ENCODE results near the gene ZNRD2.

ZNRD2 gene

GRCh38 chr11:65573391-65574079, 3.3 kb downstream of the ZNRD2 start:
- DNase-seq (ENCODE audit: low spot score), result no peak

DNA sequence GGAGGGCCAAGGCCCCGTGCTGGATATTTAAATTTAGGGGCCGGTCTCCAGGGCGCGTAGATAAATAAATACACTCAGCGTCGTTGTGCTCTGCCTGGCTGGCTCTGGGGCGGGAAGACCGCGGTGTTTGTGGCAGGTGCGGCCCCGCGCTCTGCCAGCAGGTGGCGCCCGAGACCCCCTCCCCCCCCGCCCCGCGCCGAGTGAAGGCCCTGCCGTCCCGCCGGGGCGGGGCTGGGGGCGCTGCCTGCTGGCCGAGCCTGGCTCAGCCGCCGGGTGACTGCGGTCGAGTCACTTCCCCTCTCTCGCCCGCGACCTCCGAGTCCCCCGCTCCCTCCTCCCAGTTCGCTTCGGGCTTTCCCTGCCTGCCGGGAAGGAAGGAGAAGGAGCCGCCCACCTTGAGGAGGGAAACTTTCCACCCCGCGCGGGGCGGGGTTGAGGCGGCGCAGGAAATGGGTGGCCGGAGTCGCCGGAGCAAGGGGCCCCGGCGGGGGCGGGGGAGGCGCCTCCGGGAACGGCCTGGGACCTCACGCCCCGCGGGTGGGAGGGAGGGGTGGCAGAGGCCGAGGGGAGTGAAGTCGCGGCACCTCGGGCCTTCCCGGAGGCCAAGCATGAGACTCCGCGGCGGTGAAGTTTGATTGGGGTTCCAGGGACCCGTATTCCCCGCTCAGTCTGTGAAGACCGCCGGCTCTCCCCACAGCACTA, 4.0 kb downstream of the ZNRD2 start:
- peak; percentile 87 for DNase-seq (ENCODE audit: low spot score)

GRCh38 chr11:65574811-65575567, 4.7 kb downstream of the ZNRD2 start:
- DNase-seq (ENCODE audit: low spot score), result no peak

DNA sequence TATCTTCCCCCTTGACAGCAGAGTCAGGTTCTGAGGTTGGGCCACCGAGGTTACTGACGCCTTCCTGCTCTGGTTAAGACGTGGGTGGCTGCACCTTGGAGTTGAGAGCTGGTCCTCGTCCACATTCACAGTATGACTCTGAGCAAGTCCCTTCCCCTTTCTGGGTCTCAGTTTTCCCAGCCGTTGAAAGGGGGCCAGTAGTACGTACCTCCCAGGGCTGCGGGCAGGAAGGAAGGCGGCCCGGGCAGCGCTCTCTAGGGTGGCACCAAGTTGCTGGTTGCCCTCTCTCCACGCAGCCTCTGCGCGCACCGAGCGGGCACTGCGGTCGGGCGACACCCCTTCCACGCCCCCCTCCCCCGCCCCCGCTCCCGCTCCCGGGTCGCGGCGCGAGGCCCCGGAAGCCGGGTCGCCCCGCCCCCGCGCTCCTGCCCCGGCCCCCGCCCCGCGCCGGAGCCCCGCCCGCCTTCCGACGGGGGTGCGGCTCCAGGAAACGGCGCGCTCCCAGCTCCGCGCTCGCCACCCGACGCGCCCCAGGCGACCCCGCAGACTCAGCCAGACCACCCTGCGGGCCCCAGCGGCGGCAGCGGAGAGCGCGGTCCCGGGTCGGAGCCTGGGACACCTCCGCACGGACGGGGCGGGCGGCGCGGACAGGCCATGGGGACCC, 5.4 kb downstream of the ZNRD2 start, which contains the start of gene EHBP1L1:
EHBP1L1 (plus strand) TSS at position 486 of the 664 bp plus-strand sequence. CDS start 250 bp downstream, outside the sequence.
- DNase-seq (ENCODE audit: low spot score), result peak; percentile 79

- DNase-seq (ENCODE audit: low spot score), result no peak
These were observed 6.1 kb downstream of the ZNRD2 start for GRCh38 chr11:65576232-65576866.

GRCh38 chr11:65576867-65577755, 6.8 kb downstream of the ZNRD2 start:
- DNase-seq (ENCODE audit: low spot score), result no peak

DNA sequence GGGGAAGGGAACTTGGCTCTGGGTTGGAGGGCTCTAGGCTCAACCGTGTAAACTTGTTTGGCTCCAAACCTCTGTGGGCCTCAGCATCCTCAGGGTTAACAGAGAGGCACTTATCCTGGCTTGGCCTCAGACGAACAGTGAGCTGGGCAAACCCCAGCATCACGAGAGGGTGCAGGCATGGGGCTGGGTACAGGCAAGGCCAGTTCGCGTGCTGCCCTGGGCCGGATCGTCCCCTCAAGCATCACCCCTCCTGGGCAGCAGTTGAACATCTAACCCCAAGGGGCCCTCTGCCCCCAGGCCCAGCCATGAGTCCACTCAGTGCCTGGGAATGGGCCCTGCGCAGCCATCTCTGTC, 7.5 kb downstream of the ZNRD2 start:
- no peak for DNase-seq (ENCODE audit: low spot score)

DNA sequence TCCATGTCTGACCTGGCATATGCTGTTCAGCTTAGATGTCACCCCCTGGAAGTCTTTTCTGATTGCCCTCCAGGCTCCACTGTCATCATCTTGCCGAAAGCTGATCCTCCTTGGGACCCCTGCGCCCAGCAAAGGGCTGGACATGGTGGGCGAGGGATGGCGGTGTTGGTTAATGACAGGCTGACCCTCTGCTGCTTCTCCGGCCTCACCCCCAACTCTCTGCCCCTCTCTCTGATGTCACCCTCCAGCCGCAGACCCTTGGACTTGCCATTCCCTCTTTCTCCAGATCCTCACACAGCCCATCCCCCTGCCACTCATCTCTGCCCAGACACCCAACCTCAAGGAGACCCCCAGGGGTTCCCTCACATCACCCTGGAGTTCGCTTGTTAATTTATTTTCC, 7.9 kb downstream of the ZNRD2 start:
- no peak for DNase-seq (ENCODE audit: low spot score)

- no peak for DNase-seq (ENCODE audit: low spot score)
These were observed 8.4 kb downstream of the ZNRD2 start for GRCh38 chr11:65578667-65579066.

DNA sequence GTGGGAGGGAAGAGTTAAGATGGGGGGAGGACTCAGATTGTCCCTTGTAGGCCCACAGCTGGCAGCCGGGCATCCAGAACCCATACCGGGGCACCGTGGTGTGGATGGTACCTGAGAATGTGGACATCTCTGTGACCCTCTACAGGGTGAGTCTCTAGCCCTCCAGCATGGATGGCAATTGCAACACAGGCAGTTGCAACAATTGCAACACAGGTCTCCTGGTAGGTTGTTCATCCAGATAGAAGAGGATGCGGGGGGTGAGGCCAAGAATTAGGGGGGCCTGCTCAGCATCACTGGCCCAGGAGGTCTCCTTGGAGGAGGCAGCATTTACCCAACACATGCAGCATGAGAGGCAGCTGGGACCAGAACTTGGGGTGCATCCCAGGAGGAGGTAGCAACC, 9.0 kb downstream of the ZNRD2 start:
- DNase-seq (ENCODE audit: low spot score), result no peak

DNA sequence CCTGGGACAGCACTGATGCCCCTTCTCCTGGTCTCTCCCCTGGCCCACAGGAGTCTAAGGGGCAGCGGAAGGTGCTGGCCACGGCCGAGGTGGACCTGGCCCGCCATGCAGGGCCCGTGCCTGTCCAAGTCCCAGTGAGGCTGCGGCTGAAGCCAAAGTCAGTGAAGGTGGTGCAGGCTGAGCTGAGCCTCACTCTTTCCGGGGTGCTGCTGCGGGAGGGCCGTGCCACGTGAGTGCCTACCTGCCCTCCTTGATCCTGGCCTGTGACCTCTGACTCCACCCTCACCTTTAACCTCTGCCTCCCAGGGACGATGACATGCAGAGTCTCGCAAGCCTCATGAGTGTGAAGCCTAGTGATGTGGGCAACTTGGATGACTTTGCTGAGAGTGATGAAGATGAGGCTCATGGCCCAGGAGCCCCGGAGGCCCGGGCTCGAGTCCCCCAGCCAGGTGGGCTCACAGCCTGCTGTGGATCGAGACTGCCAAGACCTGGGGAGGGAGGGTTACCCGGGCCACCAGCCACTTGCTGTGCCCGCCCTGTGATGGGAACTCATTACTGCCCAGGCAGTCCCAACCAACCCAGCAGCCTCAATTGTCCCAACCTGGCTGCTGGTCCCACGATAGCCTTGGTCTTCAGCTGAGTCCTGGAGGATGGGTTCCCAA, 9.9 kb downstream of the ZNRD2 start:
- DNase-seq (ENCODE audit: low spot score), result no peak

- no peak for DNase-seq (ENCODE audit: low spot score)
These were observed 10.5 kb downstream of the ZNRD2 start for GRCh38 chr11:65580756-65581155.

- DNase-seq (ENCODE audit: low spot score), result no peak
These were observed 11.7 kb downstream of the ZNRD2 start for GRCh38 chr11:65581928-65582327.

GRCh38 chr11:65583589-65583988, 13.3 kb downstream of the ZNRD2 start:
- no peak for DNase-seq (ENCODE audit: low spot score)

DNA sequence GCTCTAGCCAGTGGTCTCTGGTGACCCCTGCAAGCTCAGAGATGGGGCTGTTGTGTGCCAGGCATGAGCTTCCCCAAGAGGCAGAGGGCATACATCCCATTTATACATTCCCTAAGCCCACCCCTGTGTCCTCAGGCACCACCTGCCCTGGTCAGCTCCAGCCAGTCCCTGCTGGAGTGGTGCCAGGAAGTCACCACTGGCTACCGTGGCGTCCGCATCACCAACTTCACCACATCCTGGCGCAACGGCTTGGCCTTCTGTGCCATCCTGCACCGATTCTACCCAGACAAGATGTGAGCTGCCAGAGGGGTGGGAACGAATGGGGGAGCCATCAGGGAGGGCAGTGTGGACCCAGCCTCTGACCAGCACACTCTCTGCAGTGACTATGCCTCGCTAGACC, 13.8 kb downstream of the ZNRD2 start:
- DNase-seq (ENCODE audit: low spot score), result no peak

DNA sequence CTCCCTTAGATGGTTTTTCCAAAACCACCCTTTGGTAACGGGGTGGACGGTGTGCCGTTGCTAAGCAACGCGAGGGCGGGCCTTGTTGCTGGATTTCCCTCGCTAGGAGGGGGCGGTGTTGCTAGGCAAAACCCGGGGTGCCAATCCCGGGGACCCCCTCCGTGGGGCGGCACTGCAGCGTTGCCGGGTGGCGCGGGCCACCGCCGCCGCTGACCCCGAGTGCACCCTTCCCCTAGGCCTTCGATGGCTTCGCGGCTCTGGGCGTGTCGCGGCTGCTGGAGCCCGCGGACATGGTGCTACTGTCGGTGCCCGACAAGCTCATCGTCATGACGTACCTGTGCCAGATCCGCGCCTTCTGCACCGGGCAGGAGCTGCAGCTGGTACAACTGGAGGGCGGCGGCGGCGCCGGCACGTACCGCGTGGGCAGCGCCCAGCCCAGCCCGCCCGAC, 14.5 kb downstream of the ZNRD2 start:
- no peak for DNase-seq (ENCODE audit: low spot score)

DNA sequence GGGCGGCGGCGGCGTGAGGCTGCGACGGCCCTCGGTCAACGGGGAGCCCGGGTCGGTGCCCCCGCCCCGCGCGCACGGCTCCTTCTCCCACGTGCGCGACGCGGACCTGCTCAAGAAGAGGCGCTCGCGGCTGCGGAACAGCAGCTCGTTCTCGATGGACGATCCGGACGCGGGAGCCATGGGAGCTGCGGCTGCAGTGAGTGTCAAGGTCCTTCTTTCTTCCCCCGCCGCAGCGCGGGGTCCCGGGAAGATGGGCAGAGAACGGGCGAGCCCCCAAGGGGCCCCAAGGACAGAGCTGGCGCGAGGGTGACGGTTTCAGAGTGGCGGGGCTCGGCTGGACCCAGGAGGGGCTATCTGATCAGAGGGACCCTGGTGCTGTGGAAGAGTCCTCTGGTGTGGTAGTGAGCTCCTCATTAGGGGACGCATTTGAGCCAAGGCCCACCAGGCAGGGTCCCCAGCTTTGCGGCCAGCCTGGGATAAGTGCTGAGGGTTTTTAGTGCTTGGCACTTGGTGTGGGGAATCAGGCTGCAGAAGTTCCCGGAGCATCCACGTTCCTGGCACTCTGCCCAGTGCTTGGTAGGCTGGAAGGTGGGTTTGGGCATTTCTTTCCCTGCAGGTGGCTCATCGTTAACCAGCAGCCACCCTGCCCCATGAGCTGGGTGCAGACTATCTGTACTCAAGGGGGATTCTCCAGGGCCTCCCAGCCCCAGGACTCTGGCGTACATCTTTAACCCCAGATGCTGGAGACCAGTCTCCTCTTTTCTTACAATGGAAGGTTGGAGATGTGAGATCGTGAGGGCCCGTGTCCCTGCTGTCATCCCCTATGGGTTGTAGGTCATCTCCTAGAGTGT, 15.3 kb downstream of the ZNRD2 start:
- DNase-seq (ENCODE audit: low spot score), result no peak

- DNase-seq (ENCODE audit: low spot score), result no peak
These were observed 16.0 kb downstream of the ZNRD2 start for GRCh38 chr11:65586247-65586630.

- no peak for DNase-seq (ENCODE audit: low spot score)
These were observed 16.4 kb downstream of the ZNRD2 start for GRCh38 chr11:65586676-65587075.
